HepG2 (cell line): ENCODE measurements around the gene CADM4. TPM values are rescaled to one million over a fixed set of nuclear protein-coding genes. Genes with fewer than 3 reads are reported as not detected.

Experiments used
- ARID4A ChIP-seq: sonication (generic); formaldehyde crosslinking; IDR thresholded peaks from 2 replicates; pipeline ENCODE4 v1.5.0; 2020; ENCODE audit warnings: mild to moderate bottlenecking, missing genetic modification reagents, borderline replicate concordance
- ARNT ChIP-seq: fragments of 450-650 bp; IDR thresholded peaks from 2 replicates; pipeline ENCODE4 v1.6.1; 2017
- BCLAF1 ChIP-seq: fragments of 450-650 bp; IDR thresholded peaks from 2 replicates; pipeline ENCODE4 v1.6.1; 2017; ENCODE audit warnings: mild to moderate bottlenecking
- CBX1 ChIP-seq: IDR thresholded peaks from one replicate; pipeline ENCODE4 v1.6.1; 2016; ENCODE audit warnings: antibody characterized with exemption, low read depth
- CENPBD1 ChIP-seq: sonication (generic); formaldehyde crosslinking; IDR thresholded peaks from 2 replicates; pipeline ENCODE4 v1.8.0; 2022; ENCODE audit warnings: missing genetic modification reagents, low read depth, mild to moderate bottlenecking, borderline replicate concordance
- CENPX ChIP-seq: sonication (generic); formaldehyde crosslinking; IDR thresholded peaks from 2 replicates; pipeline ENCODE4 v1.9.0; 2021; ENCODE audit warnings: mild to moderate bottlenecking, missing genetic modification reagents, moderate library complexity
- DMAP1 ChIP-seq: IDR thresholded peaks from 2 replicates; pipeline ENCODE4 v1.6.1; 2016
- FOSL1 ChIP-seq: sonication (generic); formaldehyde crosslinking; IDR thresholded peaks from 2 replicates; pipeline ENCODE4 v1.9.0; 2021; ENCODE audit warnings: missing genetic modification reagents, borderline replicate concordance
- FOXA3 ChIP-seq: IDR thresholded peaks from 2 replicates; pipeline ENCODE4 v1.6.1; 2016; ENCODE audit warnings: missing genetic modification reagents, missing compliant biosample characterization
- KLF11 ChIP-seq: IDR thresholded peaks from 2 replicates; pipeline ENCODE4 v1.6.1; 2016; ENCODE audit warnings: missing compliant biosample characterization
- KLF13 ChIP-seq: sonication (generic); formaldehyde crosslinking; IDR thresholded peaks from 2 replicates; pipeline ENCODE4 v1.4.0; 2020; ENCODE audit warnings: mild to moderate bottlenecking, missing genetic modification reagents
- PITX1 ChIP-seq: sonication (generic); formaldehyde crosslinking; IDR thresholded peaks from 2 replicates; pipeline ENCODE4 v1.5.1; 2020; ENCODE audit warnings: mild to moderate bottlenecking, missing genetic modification reagents
- PPARG ChIP-seq: conservative IDR thresholded peaks from 2 replicates; pipeline ENCODE4 v1.6.1; 2016; ENCODE audit warnings: missing biosample characterization, missing genetic modification reagents
- RAD51 ChIP-seq: fragments of 450-650 bp; IDR thresholded peaks from 2 replicates; pipeline ENCODE4 v1.6.1; 2016; ENCODE audit warnings: borderline replicate concordance
- RBFOX2 ChIP-seq: fragments of 200-400 bp; formaldehyde crosslinking; IDR thresholded peaks from 2 replicates; pipeline ENCODE4 v1.6.1; 2017; ENCODE audit warnings: low read depth, mild to moderate bottlenecking, low read length
- RXRB ChIP-seq: IDR thresholded peaks from 2 replicates; pipeline ENCODE4 v1.6.1; 2016; ENCODE audit warnings: borderline replicate concordance, missing genetic modification reagents, missing compliant biosample characterization
- XRCC5 ChIP-seq: fragments of 200-400 bp; formaldehyde crosslinking; optimal IDR thresholded peaks from 2 replicates; pipeline ENCODE3; 2017; ENCODE audit warnings: mild to moderate bottlenecking, low read length
- YEATS2 ChIP-seq: sonication (generic); formaldehyde crosslinking; IDR thresholded peaks from 2 replicates; pipeline ENCODE4 v1.4.0; 2020; ENCODE audit warnings: missing genetic modification reagents, borderline replicate concordance
- ZFP36L2 ChIP-seq: sonication (generic); formaldehyde crosslinking; IDR thresholded peaks from 2 replicates; pipeline ENCODE4 v1.4.0; 2020; ENCODE audit warnings: missing genetic modification reagents
- ZFP62 ChIP-seq: sonication (generic); formaldehyde crosslinking; IDR thresholded peaks from 2 replicates; pipeline ENCODE4 v1.4.0; 2020; ENCODE audit warnings: missing genetic modification reagents
- ZMYM4 ChIP-seq: sonication (generic); formaldehyde crosslinking; IDR thresholded peaks from 2 replicates; pipeline ENCODE4 v1.8.1; 2023; ENCODE audit warnings: mild to moderate bottlenecking, missing genetic modification reagents
- ZNF30 ChIP-seq: sonication (generic); formaldehyde crosslinking; IDR thresholded peaks from 2 replicates; pipeline ENCODE4 v1.5.0; 2020; ENCODE audit warnings: mild to moderate bottlenecking, missing genetic modification reagents
- polyA plus RNA-seq, 8 experiments: library from polyadenylated mRNA; depleted of rRNA in 3 of 8; stranded (reverse) in 7 of 8; unstranded in 1 of 8; fragments of >200 nt; fragmentation: Illumina TruSeq in 4 of 8; extraction: Trizol in 4 of 8; gene quantifications; 2 replicates each; pipeline versions ENCODE4 v1.2.1 to v1.2.3, GENCODE V29; 2011 to 2016; ENCODE audit warnings: low read depth in 4 of 8, missing spikeins in 1 of 8, mixed read lengths in 1 of 8; ENCODE audit not compliant: insufficient read depth in 1 of 8
- total RNA-seq, 5 experiments: library from RNA; depleted of rRNA; stranded (reverse); fragments of >200 nt; fragmentation: Illumina TruSeq; extraction: Trizol; gene quantifications; 2 replicates each; pipeline ENCODE4 v1.2.3, GENCODE V29; 2016; ENCODE audit warnings: low read depth in 1 of 5
- TF ChIP-seq, protein P1 (sequence below): sonication (generic); formaldehyde crosslinking; IDR thresholded peaks from 2 replicates; pipeline ENCODE4 v1.4.0; 2020; ENCODE audit warnings: mild to moderate bottlenecking, missing genetic modification reagents

Gene CADM4
- total and polyA plus RNA-seq, 2 of the 13 experiments (the other 11 are each of a cell fraction or from before 2014, with no cell fraction given) = 8.5 to 16.0 TPM

GRCh38 chr19:43639519-43640423, at the start of gene CADM4 (continued):
- TF ChIP-seq ZMYM4 = peak; percentile 16; the same call in 1 of the 2 replicates
- peak; percentile 16 for TF ChIP-seq CBX1
- no peak for TF ChIP-seq YEATS2 (CRISPR knock-in tag)
- no peak for TF ChIP-seq ZFP36L2 (CRISPR knock-in tag)
- no peak for TF ChIP-seq XRCC5
- no peak for TF ChIP-seq KLF11 (CRISPR knock-in tag)
- TF ChIP-seq, protein P1, sequence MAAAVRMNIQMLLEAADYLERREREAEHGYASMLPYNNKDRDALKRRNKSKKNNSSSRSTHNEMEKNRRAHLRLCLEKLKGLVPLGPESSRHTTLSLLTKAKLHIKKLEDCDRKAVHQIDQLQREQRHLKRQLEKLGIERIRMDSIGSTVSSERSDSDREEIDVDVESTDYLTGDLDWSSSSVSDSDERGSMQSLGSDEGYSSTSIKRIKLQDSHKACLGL (CRISPR knock-in tag) = 0 out of 2 replicates have a peak, but pooled peaks have one; percentile 42
- TF ChIP-seq ZFP62 (CRISPR knock-in tag) = no peak
- TF ChIP-seq CENPX (CRISPR knock-in tag) = no peak
- TF ChIP-seq KLF13 (CRISPR knock-in tag) = no peak
- TF ChIP-seq RAD51 = no peak
- no peak for TF ChIP-seq ZNF30
- no peak for TF ChIP-seq CENPBD1 (CRISPR knock-in tag)
- no peak for TF ChIP-seq FOXA3
- no peak for TF ChIP-seq FOSL1 (CRISPR knock-in tag)
- TF ChIP-seq BCLAF1 = no peak
- TF ChIP-seq ARID4A (CRISPR knock-in tag) = peak; percentile 62
- 0 out of 2 replicates have a peak, but pooled peaks have one; percentile 34 for TF ChIP-seq DMAP1 (CRISPR knock-in tag)
- no peak for TF ChIP-seq ARNT
- 0 out of 2 replicates have a peak, but pooled peaks have one; percentile 17 for TF ChIP-seq RXRB
- no peak for TF ChIP-seq PPARG (CRISPR knock-in tag)
- 0 out of 2 replicates have a peak, but pooled peaks have one; percentile 47 for TF ChIP-seq RBFOX2
- TF ChIP-seq PITX1 = peak; percentile 51; the same call in 1 of the 2 replicates
